ENCODE data around the gene MUC5B.

- TF ChIP-seq SP1 (IDR thresholded peaks at IDR 0.05) (no peak), GABPA (IDR thresholded peaks at IDR 0.05 in 1 of 2, conservative IDR thresholded peaks at IDR 0.05 in 1 of 2) (no peak), YY1 (IDR thresholded peaks at IDR 0.05) (no peak), FOXA2 (IDR thresholded peaks at IDR 0.05) (no peak), RAD21 (IDR thresholded peaks at IDR 0.05) (no peak), TAF1 (conservative IDR thresholded peaks at IDR 0.05) (no peak), ATF3 (IDR thresholded peaks at IDR 0.05) (no peak), MAX (IDR thresholded peaks at IDR 0.05) (no peak), HNF4A (conservative IDR thresholded peaks at IDR 0.05) (no peak)
- TF ChIP-seq, protein P1, sequence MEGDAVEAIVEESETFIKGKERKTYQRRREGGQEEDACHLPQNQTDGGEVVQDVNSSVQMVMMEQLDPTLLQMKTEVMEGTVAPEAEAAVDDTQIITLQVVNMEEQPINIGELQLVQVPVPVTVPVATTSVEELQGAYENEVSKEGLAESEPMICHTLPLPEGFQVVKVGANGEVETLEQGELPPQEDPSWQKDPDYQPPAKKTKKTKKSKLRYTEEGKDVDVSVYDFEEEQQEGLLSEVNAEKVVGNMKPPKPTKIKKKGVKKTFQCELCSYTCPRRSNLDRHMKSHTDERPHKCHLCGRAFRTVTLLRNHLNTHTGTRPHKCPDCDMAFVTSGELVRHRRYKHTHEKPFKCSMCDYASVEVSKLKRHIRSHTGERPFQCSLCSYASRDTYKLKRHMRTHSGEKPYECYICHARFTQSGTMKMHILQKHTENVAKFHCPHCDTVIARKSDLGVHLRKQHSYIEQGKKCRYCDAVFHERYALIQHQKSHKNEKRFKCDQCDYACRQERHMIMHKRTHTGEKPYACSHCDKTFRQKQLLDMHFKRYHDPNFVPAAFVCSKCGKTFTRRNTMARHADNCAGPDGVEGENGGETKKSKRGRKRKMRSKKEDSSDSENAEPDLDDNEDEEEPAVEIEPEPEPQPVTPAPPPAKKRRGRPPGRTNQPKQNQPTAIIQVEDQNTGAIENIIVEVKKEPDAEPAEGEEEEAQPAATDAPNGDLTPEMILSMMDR (IDR thresholded peaks at IDR 0.05; ENCODE audit: low read depth, low read length, missing input control): no peak
- TF ChIP-seq, protein P2, sequence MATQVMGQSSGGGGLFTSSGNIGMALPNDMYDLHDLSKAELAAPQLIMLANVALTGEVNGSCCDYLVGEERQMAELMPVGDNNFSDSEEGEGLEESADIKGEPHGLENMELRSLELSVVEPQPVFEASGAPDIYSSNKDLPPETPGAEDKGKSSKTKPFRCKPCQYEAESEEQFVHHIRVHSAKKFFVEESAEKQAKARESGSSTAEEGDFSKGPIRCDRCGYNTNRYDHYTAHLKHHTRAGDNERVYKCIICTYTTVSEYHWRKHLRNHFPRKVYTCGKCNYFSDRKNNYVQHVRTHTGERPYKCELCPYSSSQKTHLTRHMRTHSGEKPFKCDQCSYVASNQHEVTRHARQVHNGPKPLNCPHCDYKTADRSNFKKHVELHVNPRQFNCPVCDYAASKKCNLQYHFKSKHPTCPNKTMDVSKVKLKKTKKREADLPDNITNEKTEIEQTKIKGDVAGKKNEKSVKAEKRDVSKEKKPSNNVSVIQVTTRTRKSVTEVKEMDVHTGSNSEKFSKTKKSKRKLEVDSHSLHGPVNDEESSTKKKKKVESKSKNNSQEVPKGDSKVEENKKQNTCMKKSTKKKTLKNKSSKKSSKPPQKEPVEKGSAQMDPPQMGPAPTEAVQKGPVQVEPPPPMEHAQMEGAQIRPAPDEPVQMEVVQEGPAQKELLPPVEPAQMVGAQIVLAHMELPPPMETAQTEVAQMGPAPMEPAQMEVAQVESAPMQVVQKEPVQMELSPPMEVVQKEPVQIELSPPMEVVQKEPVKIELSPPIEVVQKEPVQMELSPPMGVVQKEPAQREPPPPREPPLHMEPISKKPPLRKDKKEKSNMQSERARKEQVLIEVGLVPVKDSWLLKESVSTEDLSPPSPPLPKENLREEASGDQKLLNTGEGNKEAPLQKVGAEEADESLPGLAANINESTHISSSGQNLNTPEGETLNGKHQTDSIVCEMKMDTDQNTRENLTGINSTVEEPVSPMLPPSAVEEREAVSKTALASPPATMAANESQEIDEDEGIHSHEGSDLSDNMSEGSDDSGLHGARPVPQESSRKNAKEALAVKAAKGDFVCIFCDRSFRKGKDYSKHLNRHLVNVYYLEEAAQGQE (IDR thresholded peaks at IDR 0.05): no peak
These were observed 7.2 kb downstream of the MUC5B start for GRCh38 chr11:1230121-1230455.

Data from liver (tissue), 3 donors.